Activated B cell treated with CpG ODN at 0.5 μM for 24 hours (primary cell): ENCODE results near the gene CCDC38. TPM values are rescaled to one million over a fixed set of nuclear protein-coding genes. Genes with fewer than 3 reads are reported as not detected.
A peak's percentile ranks its signal among the peaks of the same experiment; 100 is the strongest.

Source experiments
- ATAC-seq: fragments of 200-7000 bp; cut with Tn5 transposase; one replicate; pipeline ENCODE4 v1.10.0; 2021; ENCODE audit warnings: low read depth, mild to moderate bottlenecking, moderate library complexity
- CTCF ChIA-PET: fragments of 350-600 bp; sonication (Branson Sonifier 250); formaldehyde crosslinking; loops from one replicate; lab custom pipeline; 2021; ENCODE audit warnings: antibody characterized with exemption; lab: Charles Lee
- POLR2A ChIA-PET: fragments of 350-600 bp; sonication (Branson Sonifier 250); formaldehyde crosslinking; loops from one replicate; lab custom pipeline; 2021; ENCODE audit warnings: antibody characterized with exemption; lab: Charles Lee
- DNase-seq: peaks from one replicate; pipeline ENCODE4 v3.0.0; 2022
- H3K27ac Mint-ChIP-seq: one replicate; pipeline ENCODE4 v1.8.0; 2020; ENCODE audit warnings: mixed read lengths
- H3K27me3 Mint-ChIP-seq: one replicate; pipeline ENCODE4 v1.8.0; 2021; ENCODE audit warnings: mixed read lengths
- H3K36me3 Mint-ChIP-seq: one replicate; pipeline ENCODE4 v1.8.0; 2021; ENCODE audit warnings: low read depth, mixed read lengths
- H3K4me1 Mint-ChIP-seq: one replicate; pipeline ENCODE4 v1.8.0; 2021; ENCODE audit warnings: mixed read lengths
- H3K4me3 Mint-ChIP-seq: one replicate; pipeline ENCODE4 v1.8.0; 2020; ENCODE audit warnings: mild to moderate bottlenecking, mixed read lengths
- H3K9me3 Mint-ChIP-seq: one replicate; pipeline ENCODE4 v1.8.0; 2020; ENCODE audit warnings: mixed read lengths
- intact Hi-C: fragments of 100-400 bp; cut with micrococcal nuclease; formaldehyde crosslinking; loops from one replicate; pipeline ENCODE4 v1.15.1; 2024
- total RNA-seq: library from RNA; stranded (reverse); gene quantifications from 2 replicates; pipeline ENCODE4 v1.2.3, GENCODE V29; 2022
- TF ChIP-seq, protein P1 (sequence below): fragments of 200-600 bp; IDR thresholded peaks from one replicate; pipeline ENCODE4 v1.8.0; 2022; ENCODE audit warnings: antibody characterized with exemption, mild to moderate bottlenecking

CCDC38 gene
- total RNA-seq, 1 donor from 2014 or later: 0.09 TPM

GRCh38 chr12:95955549-95956159 is 13.2 kb upstream of the CCDC38 start:
- TF ChIP-seq, protein P1, sequence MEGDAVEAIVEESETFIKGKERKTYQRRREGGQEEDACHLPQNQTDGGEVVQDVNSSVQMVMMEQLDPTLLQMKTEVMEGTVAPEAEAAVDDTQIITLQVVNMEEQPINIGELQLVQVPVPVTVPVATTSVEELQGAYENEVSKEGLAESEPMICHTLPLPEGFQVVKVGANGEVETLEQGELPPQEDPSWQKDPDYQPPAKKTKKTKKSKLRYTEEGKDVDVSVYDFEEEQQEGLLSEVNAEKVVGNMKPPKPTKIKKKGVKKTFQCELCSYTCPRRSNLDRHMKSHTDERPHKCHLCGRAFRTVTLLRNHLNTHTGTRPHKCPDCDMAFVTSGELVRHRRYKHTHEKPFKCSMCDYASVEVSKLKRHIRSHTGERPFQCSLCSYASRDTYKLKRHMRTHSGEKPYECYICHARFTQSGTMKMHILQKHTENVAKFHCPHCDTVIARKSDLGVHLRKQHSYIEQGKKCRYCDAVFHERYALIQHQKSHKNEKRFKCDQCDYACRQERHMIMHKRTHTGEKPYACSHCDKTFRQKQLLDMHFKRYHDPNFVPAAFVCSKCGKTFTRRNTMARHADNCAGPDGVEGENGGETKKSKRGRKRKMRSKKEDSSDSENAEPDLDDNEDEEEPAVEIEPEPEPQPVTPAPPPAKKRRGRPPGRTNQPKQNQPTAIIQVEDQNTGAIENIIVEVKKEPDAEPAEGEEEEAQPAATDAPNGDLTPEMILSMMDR: no peak
- DNase-seq (no peak), ATAC-seq (no peak)
- CTCF ChIA-PET: interaction anchor here (0.6 to 1.6 kb wide), 2 partner anchors 38 to 43 kb away, joined by 3 to 4 read pairs; no protein-coding TSS in a partner anchor
- intact Hi-C loops: no loop called here
- POLR2A ChIA-PET: no interaction called here
- Mint-ChIP-seq H3K27me3 (peaks cover 7% of the 10 kb centered on the region), H3K4me1 (no peaks in the 10 kb centered on the region), H3K4me3 (no peak overlapping the region), H3K27ac (no peak overlapping the region), H3K36me3 (no peaks in the 10 kb centered on the region), H3K9me3 (peaks cover 6% of the 10 kb centered on the region)

- H3K27me3 Mint-ChIP-seq: peaks cover 7% of the 10 kb centered on the region
- ATAC-seq: no peak
- peaks cover 6% of the 10 kb centered on the region for H3K9me3 Mint-ChIP-seq
- no peak overlapping the region for H3K4me3 Mint-ChIP-seq
- CTCF ChIA-PET: no interaction called here
- TF ChIP-seq, protein P1: no peak
- POLR2A ChIA-PET: interaction anchor here (1.0 kb wide), 1 partner anchor 10 kb away, joined by 5 read pairs; the partner anchor contains the start of gene AMDHD1
- no peak for DNase-seq
- intact Hi-C loops: no loop called here
- no peaks in the 10 kb centered on the region for H3K4me1 Mint-ChIP-seq
- H3K27ac Mint-ChIP-seq: no peak overlapping the region
- H3K36me3 Mint-ChIP-seq: no peaks in the 10 kb centered on the region
Observed at GRCh38 chr12:95953000-95953399, 10.6 kb upstream of the CCDC38 start.

GRCh38 chr12:95951515-95951914 is 9.1 kb upstream of the CCDC38 start:
- H3K27ac Mint-ChIP-seq: no peak overlapping the region
- H3K36me3 Mint-ChIP-seq: no peaks in the 10 kb centered on the region
- POLR2A ChIA-PET: interaction anchor here (1.0 kb wide), 1 partner anchor 9 kb away, joined by 3 read pairs; the partner anchor contains the start of gene CCDC38
- DNase-seq: no peak
- ATAC-seq: no peak
- intact Hi-C loops: loop anchor here (1.0 kb wide), 1 partner anchor 8 kb away; the partner anchor contains the start of gene AMDHD1
- no peak overlapping the region for H3K4me3 Mint-ChIP-seq
- CTCF ChIA-PET: no interaction called here
- H3K27me3 Mint-ChIP-seq: peaks cover 7% of the 10 kb centered on the region
- H3K9me3 Mint-ChIP-seq: peaks cover 6% of the 10 kb centered on the region
- TF ChIP-seq, protein P1: no peak
- H3K4me1 Mint-ChIP-seq: no peaks in the 10 kb centered on the region

GRCh38 chr12:95949477-95950206 is 7.2 kb upstream of the CCDC38 start:
- ATAC-seq (no peak), DNase-seq (no peak)
- POLR2A ChIA-PET: no interaction called here
- H3K4me1 Mint-ChIP-seq: no peaks in the 10 kb centered on the region
- intact Hi-C loops: no loop called here
- H3K36me3 Mint-ChIP-seq: no peaks in the 10 kb centered on the region
- CTCF ChIA-PET: no interaction called here
- H3K9me3 Mint-ChIP-seq: peaks cover 6% of the 10 kb centered on the region
- no peak overlapping the region for H3K4me3 Mint-ChIP-seq
- H3K27ac Mint-ChIP-seq: no peak overlapping the region
- TF ChIP-seq, protein P1: no peak
- H3K27me3 Mint-ChIP-seq: peaks cover 7% of the 10 kb centered on the region

- ChIA-PET CTCF (interaction anchor here (1.3 kb wide), 1 partner anchor 27 kb away, joined by 4 read pairs; no protein-coding TSS in a partner anchor), POLR2A (no interaction called here)
- Mint-ChIP-seq H3K27ac (no peak overlapping the region), H3K4me3 (peak overlapping the region; percentile 90), H3K9me3 (no peaks in the 10 kb centered on the region), H3K27me3 (no peaks in the 10 kb centered on the region), H3K4me1 (peaks cover 10% of the 10 kb centered on the region), H3K36me3 (no peaks in the 10 kb centered on the region)
- intact Hi-C loops: no loop called here
- ATAC-seq (no peak), DNase-seq (no peak)
- TF ChIP-seq, protein P1: no peak
Observed at GRCh38 chr12:95944108-95944704, 1.8 kb upstream of the CCDC38 start.
